Activated CD4-positive, alpha-beta T cell treated with anti-CD3 and anti-CD28 coated beads, Interleukin-2, amount 50 U/mL, for 4 hours (primary cell): ENCODE measurements around the gene CNNM4.

Experiments used
- DNase-seq, 2 experiments: peaks; one replicate each; pipeline ENCODE4 v3.0.0-alpha.2; 2020

CNNM4 gene

GRCh38 chr2:96861074-96861473, 100.4 kb downstream of the CNNM4 start:
- DNase-seq: no peak
